K562 (cell line): ENCODE data around the gene CCSER2. TPM values are rescaled to one million over a fixed set of nuclear protein-coding genes. Genes with fewer than 3 reads are reported as not detected.
A peak's percentile ranks its signal among the peaks of the same experiment; 100 is the strongest.

Experiments used
- ATAC-seq: fragments of 200-7000 bp; cut with Tn5 transposase; 3 replicates; pipeline ENCODE4 v1.9.1; 2020; ENCODE audit warnings: moderate library complexity
- BruUV-seq: library from RNA; stranded (reverse); fragments of 400-500 nt; replicated peaks from 2 replicates; lab custom pipeline; 2021; lab: Mats Ljungman, UMichigan
- CTCF ChIA-PET: fragments of 300-600 bp; formaldehyde crosslinking; extraction: SDS; loops from one replicate; lab custom pipeline; 2021; ENCODE audit warnings: low intra/inter-chr PET ratio; lab: Yijun Ruan, JAX
- POLR2A ChIA-PET: fragments of 300-600, 350-650 bp; sonication (Branson Sonifier 250); formaldehyde crosslinking; extraction: SDS; loops from one replicate; lab custom pipeline; 2021; ENCODE audit warnings: antibody characterized with exemption, inconsistent platforms; lab: Yijun Ruan, JAX
- DNase-seq, 4 experiments: peaks; one replicate each; pipeline versions ENCODE4 v3.0.0 to v3.0.0-alpha.2; 2011 to 2018; ENCODE audit warnings: low spot score in 3 of 4, mixed read lengths in 3 of 4; ENCODE audit errors: extremely low read depth in 1 of 4
- FAIRE-seq: peaks from 2 replicates; lab custom pipeline; 2011; peaks lifted over from hg19 to GRCh38; lab: Jason Lieb, UNC
- H2AFZ ChIP-seq: 2 replicates; pipeline ENCODE4 v1.6.0; 2011; ENCODE audit warnings: low read depth, low read length, control low read depth, inconsistent platforms
- H3K27ac ChIP-seq: fragments of 200-600 bp; 3 replicates; pipeline ENCODE4 v1.8.0; 2011; ENCODE audit warnings: low read depth, mild to moderate bottlenecking, control low read depth, inconsistent platforms, low read length, moderate library complexity, mixed read lengths; ENCODE audit errors: extremely low read depth
- H3K27me3 ChIP-seq, 2 experiments: fragments of 300-600 bp in 1 of 2; 2 replicates in 1 of 2; 3 replicates in 1 of 2; pipeline versions ENCODE4 v1.6.0 to v1.8.0; 2011; ENCODE audit warnings: inconsistent platforms in 2 of 2, low read length in 2 of 2, mild to moderate bottlenecking in 1 of 2, mixed read lengths in 1 of 2, moderate library complexity in 1 of 2; ENCODE audit not compliant: control insufficient read depth in 2 of 2, insufficient read depth in 2 of 2
- H3K36me3 ChIP-seq: fragments of 300-600 bp; 3 replicates; pipeline ENCODE4 v1.8.0; 2011; ENCODE audit warnings: mild to moderate bottlenecking, low read length, inconsistent platforms; ENCODE audit not compliant: control insufficient read depth, insufficient read depth
- H3K4me1 ChIP-seq, 2 experiments: fragments of 200-600 bp in 1 of 2; replicated peaks in 1 of 2; 2 replicates in 1 of 2; 3 replicates in 1 of 2; pipeline versions ENCODE4 v1.5.1 to v1.8.0; 2011; ENCODE audit warnings: inconsistent platforms in 2 of 2, low read length in 2 of 2, mild to moderate bottlenecking in 1 of 2, mixed read lengths in 1 of 2, moderate library complexity in 1 of 2; ENCODE audit not compliant: control insufficient read depth in 2 of 2, insufficient read depth in 2 of 2
- H3K4me2 ChIP-seq: 2 replicates; pipeline ENCODE4 v1.6.1; 2011; ENCODE audit warnings: low read length, control low read depth, inconsistent platforms, mixed read lengths; ENCODE audit not compliant: insufficient read depth
- H3K4me3 ChIP-seq: fragments of 200-600 bp; sonication (generic), shearing (Covaris generic); 2 replicates; pipeline ENCODE4 v1.5.1; 2016; ENCODE audit warnings: control low read depth, inconsistent platforms
- H3K79me2 ChIP-seq: fragments of 200-600 bp; 3 replicates; pipeline ENCODE4 v1.8.0; 2011; ENCODE audit warnings: low read length, inconsistent platforms; ENCODE audit not compliant: control insufficient read depth, insufficient read depth
- H3K9ac ChIP-seq, 2 experiments: 2 replicates each; pipeline versions ENCODE4 v1.6.0 to v1.6.1; 2011; ENCODE audit warnings: low read depth in 2 of 2, low read length in 2 of 2, control low read depth in 1 of 2, inconsistent platforms in 1 of 2, mild to moderate bottlenecking in 1 of 2, mixed read lengths in 1 of 2; ENCODE audit not compliant: insufficient read depth in 1 of 2
- H3K9me1 ChIP-seq: one replicate; pipeline ENCODE4 v1.6.0; 2011; ENCODE audit warnings: inconsistent platforms, mild to moderate bottlenecking, low read length, moderate library complexity; ENCODE audit not compliant: control insufficient read depth, insufficient read depth
- H3K9me3 ChIP-seq: replicated peaks from 2 replicates; pipeline ENCODE4 v1.5.1; 2011; ENCODE audit warnings: low read depth, low read length, inconsistent platforms; ENCODE audit not compliant: control insufficient read depth, insufficient read depth
- H4K20me1 ChIP-seq: replicated peaks from 2 replicates; pipeline ENCODE4 v1.6.1; 2011; ENCODE audit warnings: low read length, inconsistent platforms, mixed read lengths; ENCODE audit not compliant: control insufficient read depth, insufficient read depth
- CEBPB ChIP-seq: fragments of 450-650 bp; IDR thresholded peaks from 2 replicates; pipeline ENCODE4 v1.6.1; 2016; ENCODE audit warnings: missing genetic modification characterization, missing compliant biosample characterization
- CEBPG ChIP-seq, 3 experiments: fragments of 200-800 bp in 1 of 3; sonication (Bioruptor generic) in 1 of 3; sonication (generic) in 1 of 3; formaldehyde crosslinking in 1 of 3; IDR thresholded peaks in 2 of 3; conservative IDR thresholded peaks in 1 of 3; 2 replicates each; pipeline versions ENCODE4 v1.6.1 to v1.8.0; 2016 to 2022; ENCODE audit warnings: missing compliant biosample characterization in 2 of 3, missing genetic modification characterization in 2 of 3, mild to moderate bottlenecking in 1 of 3, missing genetic modification reagents in 1 of 3
- WGBS: fragments of 100-300 bp; shearing (Covaris generic); methylation state at CpG from one replicate; pipeline ENCODE4 v1.1.6; 2016; ENCODE audit warnings: low coverage, mixed read lengths; ENCODE audit not compliant: insufficient coverage; ENCODE audit errors: missing lambda C conversion rate; 5-methylcytosine and 5-hydroxymethylcytosine counted together
- in situ Hi-C: fragments of 300-500 bp; cut with MboI; formaldehyde crosslinking; loops from 4 replicates; pipeline ENCODE4 v1.15.0; 2018; ENCODE audit warnings: inconsistent platforms, mixed read lengths
- intact Hi-C: fragments of 100-400 bp; cut with micrococcal nuclease; formaldehyde crosslinking; loops from 2 replicates; pipeline ENCODE4 v1.14.2; 2022
- polyA plus RNA-seq, 8 experiments: library from polyadenylated mRNA; depleted of rRNA in 4 of 8; stranded (reverse) in 5 of 8; unstranded in 3 of 8; fragments of >200 nt; fragmentation: Nextera tagmentation in 2 of 8; fragmentation: Illumina TruSeq in 1 of 8; extraction: Ambion mirVana in 2 of 8; extraction: Trizol in 1 of 8; gene quantifications; 2 replicates each; pipeline versions ENCODE4 v1.2.1 to v1.2.3, GENCODE V29; 2011 to 2014; ENCODE audit warnings: inconsistent platforms in 1 of 8, missing spikeins in 1 of 8
- total RNA-seq, 7 experiments: library from RNA; depleted of rRNA in 6 of 7; stranded (reverse); fragments of >200 nt in 6 of 7; fragmentation: Illumina TruSeq in 2 of 7; extraction: Trizol in 2 of 7; gene quantifications; 2 replicates each; pipeline versions ENCODE4 v1.2.1 to v1.2.3, GENCODE V29; 2011 to 2021; ENCODE audit warnings: low replicate concordance in 1 of 7
- TF ChIP-seq, protein P1 (sequence below): fragments of 250-450 bp; sonication (Bioruptor Pico); IDR thresholded peaks from 2 replicates; pipeline ENCODE4 v1.5.1; 2021; ENCODE audit warnings: mild to moderate bottlenecking
- TF ChIP-seq, protein P2 (sequence below): fragments of 450-650 bp; IDR thresholded peaks from 2 replicates; pipeline ENCODE4 v1.6.1; 2017; ENCODE audit warnings: antibody characterized with exemption, mild to moderate bottlenecking

The CCSER2 gene
- total and polyA plus RNA-seq, 9 of the 15 experiments (the other 6 are each of a cell fraction or from before 2014, with no cell fraction given): 2.7 to 15.1 (median 9.7) TPM

DNA sequence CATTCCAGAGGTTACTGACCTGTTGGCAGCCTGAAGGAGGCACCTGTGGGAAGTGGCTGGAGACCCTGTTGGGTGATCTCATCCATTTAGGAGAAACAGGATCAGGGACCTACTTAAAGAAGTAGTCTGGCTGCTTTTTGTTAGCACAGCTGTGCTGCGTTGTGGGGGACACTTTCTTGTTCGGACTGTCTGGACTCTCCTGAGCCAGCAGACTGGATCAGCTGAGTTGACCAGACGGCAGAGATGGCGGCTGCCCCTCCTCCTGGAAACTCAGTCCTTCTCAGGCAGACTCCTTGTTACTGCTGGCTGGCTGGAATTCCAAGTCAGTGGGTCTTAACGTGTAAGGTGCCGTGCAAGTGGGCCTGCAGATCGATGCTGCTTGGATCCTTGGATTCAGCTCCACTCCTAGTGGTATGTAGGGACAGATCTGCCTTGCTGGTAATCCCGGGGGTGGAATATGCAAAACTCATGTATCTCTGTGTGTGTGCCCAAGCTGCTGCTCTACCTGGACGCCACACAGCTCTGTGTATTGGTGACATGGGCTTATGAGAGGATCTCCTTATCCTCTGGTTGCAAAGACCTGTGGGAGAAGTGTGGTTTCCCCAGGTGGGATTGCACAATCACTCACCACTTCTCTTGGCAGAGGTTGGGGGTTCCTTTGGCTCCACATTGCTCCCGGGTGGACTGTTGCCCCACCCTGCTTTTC is 87.3 kb downstream of the CCSER2 start:
- in situ Hi-C loops (no loop called here), intact Hi-C loops (no loop called here)
- no peak overlapping the region for H3K4me3 ChIP-seq
- no peaks in the 10 kb centered on the region for H3K4me1 ChIP-seq
- no peak overlapping the region for H3K27ac ChIP-seq
- H4K20me1 ChIP-seq: no peaks in the 10 kb centered on the region
- H3K9me1 ChIP-seq: no peaks in the 10 kb centered on the region
- H3K36me3 ChIP-seq: no peaks in the 10 kb centered on the region
- ATAC-seq: no peak
- H3K9me3 ChIP-seq: no peaks in the 10 kb centered on the region; the same call in 1 of the 2 replicates
- H3K4me2 ChIP-seq: no peak overlapping the region
- H2AFZ ChIP-seq: no peak overlapping the region
- ChIA-PET CTCF (no interaction called here), POLR2A (no interaction called here)
- WGBS: 40% methylated on average over 10 of the region's 10 CpGs
- no peak overlapping the region for H3K9ac ChIP-seq
- H3K27me3 ChIP-seq: no peaks in the 10 kb centered on the region
- TF ChIP-seq CEBPB: peak; percentile 86
- TF ChIP-seq, protein P1, sequence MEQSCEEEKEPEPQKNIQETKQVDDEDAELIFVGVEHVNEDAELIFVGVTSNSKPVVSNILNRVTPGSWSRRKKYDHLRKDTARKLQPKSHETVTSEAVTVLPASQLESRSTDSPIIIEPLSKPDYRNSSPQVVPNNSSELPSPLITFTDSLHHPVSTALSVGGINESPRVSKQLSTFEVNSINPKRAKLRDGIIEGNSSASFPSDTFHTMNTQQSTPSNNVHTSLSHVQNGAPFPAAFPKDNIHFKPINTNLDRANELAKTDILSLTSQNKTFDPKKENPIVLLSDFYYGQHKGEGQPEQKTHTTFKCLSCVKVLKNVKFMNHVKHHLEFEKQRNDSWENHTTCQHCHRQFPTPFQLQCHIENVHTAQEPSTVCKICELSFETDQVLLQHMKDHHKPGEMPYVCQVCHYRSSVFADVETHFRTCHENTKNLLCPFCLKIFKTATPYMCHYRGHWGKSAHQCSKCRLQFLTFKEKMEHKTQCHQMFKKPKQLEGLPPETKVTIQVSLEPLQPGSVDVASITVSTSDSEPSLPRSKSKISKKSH (CRISPR knock-in tag): no peak
- TF ChIP-seq, protein P2, sequence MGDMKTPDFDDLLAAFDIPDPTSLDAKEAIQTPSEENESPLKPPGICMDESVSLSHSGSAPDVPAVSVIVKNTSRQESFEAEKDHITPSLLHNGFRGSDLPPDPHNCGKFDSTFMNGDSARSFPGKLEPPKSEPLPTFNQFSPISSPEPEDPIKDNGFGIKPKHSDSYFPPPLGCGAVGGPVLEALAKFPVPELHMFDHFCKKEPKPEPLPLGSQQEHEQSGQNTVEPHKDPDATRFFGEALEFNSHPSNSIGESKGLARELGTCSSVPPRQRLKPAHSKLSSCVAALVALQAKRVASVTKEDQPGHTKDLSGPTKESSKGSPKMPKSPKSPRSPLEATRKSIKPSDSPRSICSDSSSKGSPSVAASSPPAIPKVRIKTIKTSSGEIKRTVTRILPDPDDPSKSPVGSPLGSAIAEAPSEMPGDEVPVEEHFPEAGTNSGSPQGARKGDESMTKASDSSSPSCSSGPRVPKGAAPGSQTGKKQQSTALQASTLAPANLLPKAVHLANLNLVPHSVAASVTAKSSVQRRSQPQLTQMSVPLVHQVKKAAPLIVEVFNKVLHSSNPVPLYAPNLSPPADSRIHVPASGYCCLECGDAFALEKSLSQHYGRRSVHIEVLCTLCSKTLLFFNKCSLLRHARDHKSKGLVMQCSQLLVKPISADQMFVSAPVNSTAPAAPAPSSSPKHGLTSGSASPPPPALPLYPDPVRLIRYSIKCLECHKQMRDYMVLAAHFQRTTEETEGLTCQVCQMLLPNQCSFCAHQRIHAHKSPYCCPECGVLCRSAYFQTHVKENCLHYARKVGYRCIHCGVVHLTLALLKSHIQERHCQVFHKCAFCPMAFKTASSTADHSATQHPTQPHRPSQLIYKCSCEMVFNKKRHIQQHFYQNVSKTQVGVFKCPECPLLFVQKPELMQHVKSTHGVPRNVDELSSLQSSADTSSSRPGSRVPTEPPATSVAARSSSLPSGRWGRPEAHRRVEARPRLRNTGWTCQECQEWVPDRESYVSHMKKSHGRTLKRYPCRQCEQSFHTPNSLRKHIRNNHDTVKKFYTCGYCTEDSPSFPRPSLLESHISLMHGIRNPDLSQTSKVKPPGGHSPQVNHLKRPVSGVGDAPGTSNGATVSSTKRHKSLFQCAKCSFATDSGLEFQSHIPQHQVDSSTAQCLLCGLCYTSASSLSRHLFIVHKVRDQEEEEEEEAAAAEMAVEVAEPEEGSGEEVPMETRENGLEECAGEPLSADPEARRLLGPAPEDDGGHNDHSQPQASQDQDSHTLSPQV: no peak
- no peak for TF ChIP-seq CEBPG (CRISPR knock-in tag; IDR thresholded peaks at IDR 0.05)
- peak in 1 of 2 experiments; percentile 68; a peak in 1 of 4 replicates for TF ChIP-seq CEBPG (tag; conservative IDR thresholded peaks at IDR 0.05 in 1 of 2, IDR thresholded peaks at IDR 0.05 in 1 of 2)
- FAIRE-seq: no peak
- H3K79me2 ChIP-seq: no peaks in the 10 kb centered on the region
- no peak for DNase-seq
- no TSS peak for BruUV-seq
